HG02943 (cell line): ENCODE results near the gene GALNS.

Source experiments
- ATAC-seq: cut with Tn5 transposase; IDR thresholded peaks from one replicate; pipeline ENCODE4 v1.9.1; 2021; ENCODE audit warnings: mild to moderate bottlenecking, low read depth, moderate library complexity; ENCODE audit not compliant: unreplicated experiment

GALNS gene

DNA sequence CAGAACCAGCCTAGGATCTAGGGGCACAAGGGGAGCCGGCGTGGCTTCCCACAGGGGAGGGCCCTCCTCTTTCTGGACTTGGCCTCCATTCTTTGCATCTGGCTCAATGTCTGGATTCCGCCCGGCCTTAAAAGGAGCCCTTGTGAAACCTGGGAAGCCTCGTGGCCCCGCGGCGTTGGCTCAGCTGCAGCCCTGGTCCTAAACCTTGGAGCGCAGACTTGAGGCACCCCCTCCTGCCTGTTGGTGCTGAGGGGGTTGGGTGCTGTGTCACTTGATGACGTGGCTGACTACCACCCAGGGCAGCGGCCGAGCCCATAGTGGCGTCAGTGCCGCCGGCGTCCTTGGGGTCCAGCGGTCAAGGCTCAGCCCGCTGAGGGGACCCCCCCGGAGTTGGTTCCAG, 4.6 kb upstream of the GALNS start:
- no peak for ATAC-seq

DNA sequence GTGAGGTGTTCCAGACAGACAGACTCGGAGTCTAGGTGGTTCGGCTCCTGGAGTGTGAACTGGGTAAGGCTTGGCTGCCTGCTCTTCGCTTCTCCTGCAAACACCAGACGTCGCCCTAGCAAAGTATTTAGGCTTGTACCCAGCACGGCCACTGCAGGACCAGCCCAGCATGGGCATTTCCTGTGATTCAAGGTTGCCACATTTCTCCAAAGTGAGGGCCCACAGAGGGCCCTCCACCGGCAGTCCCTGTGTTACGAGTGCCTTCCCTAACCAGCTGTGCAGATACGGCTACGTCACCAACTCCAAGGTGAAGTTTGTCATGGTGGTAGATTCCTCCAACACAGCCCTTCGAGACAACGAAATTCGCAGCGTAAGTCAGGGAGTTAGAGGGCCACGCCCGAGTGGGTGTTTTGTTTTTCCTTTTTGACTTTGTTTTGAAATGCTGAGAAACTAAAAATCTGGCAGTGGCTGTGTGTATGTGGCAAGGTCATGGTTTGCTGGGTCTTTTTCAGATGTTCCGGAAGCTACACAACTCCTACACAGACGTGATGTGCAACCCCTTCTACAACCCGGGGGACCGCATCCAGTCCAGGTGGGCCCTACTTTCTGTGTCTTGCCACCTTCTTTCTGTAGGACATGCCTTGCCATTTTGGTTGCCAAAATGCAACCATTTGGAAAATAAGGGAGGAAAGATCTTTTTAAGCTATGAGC, 2.8 kb upstream of the GALNS start:
- ATAC-seq = no peak

DNA sequence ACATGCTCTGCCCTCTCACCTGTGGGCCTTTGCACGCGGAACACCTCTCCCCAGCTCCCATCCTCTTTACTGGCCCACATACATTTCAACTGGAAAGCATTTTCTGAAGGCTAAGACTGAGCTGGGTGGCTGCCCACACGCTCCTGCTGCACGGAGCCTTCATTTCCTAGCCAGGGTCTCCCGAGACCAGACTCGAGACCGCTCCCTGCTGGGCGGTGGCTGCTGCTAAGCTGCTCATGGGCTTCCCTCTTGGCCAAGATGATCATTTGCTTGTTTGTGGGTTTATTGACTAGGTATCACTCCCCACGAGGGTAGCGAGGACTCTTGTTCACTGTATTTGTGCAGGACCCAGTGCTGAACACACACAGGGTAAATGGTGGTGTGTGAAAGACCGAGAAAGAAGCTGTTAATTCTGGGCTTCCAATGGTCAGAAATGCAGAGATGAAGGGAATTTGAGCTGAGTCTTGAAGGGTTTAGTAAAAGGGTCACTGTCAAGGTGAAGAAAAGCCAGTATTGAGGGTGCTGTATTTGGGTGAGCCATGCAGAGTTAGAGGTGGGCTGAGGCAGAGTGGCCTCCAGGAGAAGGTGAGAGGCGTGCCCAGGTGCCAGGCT, 1.1 kb upstream of the GALNS start:
- ATAC-seq = peak; percentile 37

DNA sequence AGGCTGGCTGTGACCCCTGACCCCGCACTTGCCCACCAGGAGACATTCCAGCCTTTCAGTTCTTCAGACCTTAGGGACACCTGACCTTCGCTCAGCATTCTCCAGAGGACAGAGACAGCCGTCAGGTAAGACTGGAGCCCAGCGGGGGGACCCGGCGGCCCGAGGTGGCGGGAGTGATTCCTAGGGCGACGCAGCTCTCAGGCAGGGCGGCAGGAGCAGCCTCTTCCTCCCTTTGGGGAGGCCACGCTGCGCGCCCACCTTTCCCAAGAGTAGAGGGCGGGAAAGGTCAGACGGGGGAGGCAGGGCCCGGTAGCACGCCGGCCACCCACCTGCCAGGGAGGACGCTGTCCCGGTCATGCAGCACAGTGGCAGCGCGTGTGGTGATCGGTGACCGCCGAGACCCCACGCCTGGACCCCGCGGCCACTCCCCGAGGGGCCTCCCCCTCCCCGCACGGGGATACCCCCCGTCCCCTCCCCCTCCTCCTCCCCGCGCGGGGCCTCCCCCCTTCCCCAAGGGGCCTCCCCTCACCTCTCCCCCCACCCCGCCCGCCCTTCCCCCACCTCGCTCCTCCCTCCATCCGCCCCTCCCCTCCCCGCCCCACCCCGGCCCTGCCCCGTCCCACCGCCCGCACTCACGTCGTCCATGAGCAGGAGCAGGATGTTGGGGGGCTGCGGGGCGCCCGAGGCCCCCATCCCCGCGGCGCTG, 472 bp downstream of the GALNS start:
- no peak for ATAC-seq

DNA sequence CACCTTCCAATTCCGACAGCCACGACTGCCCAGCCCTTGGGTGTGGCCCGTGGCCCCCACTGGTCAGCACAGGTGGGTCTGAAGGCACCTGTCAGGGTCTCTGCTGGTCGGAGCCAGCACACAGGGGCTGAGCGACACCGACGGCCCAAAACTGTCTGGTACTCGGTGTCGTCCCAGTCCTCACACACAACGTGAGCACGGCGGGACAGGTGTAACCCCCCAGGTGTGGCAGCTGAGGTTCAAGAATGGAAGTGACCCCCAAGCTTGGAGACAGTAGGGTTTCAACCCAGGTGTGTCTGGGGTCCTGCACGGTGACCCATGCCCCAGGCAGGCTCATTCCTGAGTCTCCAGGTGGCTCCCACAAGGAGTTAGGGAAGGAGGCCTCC, 1.0 kb downstream of the GALNS start:
- ATAC-seq = no peak

DNA sequence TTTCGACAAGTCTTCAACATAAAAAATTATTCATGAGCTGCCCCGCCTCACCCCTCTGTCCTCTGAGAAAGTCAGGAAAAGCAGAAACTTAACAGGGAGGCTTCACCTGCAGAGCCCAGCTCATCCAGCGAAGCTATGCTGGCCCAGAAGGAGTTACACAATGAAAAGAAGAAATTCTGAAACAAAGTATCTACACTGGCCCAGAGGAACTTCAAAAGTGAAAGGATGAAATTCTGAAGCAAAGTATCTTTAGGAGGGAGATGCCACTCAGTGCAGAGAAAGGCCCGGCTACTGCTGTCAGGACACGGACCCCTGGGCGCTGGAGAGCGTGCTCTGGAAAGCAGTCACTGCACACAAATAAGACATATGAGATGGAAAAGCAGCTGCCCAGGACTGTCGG, 1.6 kb downstream of the GALNS start:
- ATAC-seq = no peak

DNA sequence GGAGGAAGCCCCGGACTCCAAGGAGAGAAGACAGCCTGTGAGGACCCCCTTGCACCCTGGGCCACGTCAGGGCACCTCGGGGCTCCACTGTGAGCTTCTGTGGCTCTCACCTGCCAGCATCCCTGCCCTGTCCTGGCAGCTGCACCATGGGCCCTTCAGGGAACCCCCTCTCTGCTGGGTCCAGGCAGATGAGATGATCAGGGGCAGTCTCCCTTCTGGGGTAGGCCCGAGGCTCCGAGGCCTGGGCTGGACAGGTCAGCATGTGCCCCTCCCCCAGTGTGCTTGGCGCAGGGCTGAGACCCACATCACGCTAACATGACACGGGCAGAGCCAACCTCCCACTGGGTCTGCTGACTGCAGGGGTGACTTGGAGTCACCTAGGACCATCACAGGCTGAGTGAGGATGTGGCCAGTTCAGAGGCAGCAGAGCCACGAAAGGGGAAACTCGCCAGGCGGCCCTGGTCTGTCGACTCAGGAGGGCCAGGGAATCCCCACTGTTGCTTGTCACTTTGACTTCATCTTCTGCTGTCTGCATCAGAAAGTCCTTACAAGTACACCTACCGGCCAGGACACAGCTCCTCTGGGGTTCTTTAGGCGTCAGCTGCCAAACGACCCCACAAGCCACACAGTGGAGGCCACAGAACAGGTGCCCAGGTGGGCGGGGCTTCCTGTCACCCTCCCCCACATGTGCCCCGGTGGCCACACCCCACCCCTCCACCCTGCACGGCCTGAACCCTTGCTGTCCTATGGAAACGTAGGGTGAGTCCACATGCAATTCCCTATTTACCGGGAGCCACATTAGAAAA, 2.2 kb downstream of the GALNS start:
- no peak for ATAC-seq

DNA sequence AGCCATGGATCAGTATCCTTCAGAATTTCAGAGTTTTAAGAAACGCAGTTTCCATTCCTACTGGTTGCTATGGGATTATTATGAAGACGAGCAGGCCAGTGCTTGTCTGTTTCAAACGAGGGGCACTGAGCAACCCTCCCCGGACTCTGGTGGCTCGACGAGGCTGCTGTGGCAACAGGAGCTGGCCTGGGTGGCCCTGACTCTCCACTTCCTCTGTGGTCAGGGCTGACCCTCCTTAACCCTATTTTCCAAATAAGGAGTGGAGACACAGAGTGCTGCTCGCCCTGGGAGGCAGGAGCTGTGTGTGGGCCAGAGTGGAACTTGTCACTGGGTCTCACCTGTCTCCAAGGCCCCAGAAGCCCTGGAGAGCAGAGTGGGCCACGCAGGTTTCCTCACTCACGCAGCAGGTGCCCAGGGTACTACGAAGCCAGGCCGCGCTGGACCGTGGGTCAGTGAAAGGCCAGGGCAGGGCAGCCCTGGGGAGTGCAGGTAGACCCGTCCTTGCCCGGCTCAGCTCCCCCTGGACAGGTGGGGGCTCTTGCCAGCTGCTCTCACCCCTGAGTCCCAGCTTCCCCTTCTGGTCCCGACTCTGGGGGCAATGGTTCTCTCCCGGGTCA, 3.3 kb downstream of the GALNS start:
- no peak for ATAC-seq

DNA sequence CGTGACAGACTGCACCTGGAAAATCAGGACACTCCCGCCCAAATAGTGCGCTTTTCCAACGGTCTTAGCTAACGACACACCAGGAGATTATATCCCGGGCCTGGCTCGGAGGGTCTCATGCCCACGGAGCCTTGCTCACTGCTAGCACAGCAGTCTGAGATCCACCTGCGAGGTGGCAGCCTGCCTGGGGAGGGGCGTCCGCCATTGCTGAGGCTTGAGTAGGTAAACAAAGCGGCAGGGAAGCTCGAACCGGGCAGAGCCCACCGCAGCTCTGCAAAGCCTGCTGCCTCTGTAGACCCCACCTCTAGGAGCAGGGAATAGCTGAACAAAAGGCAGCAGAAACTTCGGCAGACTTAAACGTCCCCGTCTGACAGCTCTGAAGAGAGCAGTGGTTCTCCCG, 5.1 kb downstream of the GALNS start:
- ATAC-seq = no peak

DNA sequence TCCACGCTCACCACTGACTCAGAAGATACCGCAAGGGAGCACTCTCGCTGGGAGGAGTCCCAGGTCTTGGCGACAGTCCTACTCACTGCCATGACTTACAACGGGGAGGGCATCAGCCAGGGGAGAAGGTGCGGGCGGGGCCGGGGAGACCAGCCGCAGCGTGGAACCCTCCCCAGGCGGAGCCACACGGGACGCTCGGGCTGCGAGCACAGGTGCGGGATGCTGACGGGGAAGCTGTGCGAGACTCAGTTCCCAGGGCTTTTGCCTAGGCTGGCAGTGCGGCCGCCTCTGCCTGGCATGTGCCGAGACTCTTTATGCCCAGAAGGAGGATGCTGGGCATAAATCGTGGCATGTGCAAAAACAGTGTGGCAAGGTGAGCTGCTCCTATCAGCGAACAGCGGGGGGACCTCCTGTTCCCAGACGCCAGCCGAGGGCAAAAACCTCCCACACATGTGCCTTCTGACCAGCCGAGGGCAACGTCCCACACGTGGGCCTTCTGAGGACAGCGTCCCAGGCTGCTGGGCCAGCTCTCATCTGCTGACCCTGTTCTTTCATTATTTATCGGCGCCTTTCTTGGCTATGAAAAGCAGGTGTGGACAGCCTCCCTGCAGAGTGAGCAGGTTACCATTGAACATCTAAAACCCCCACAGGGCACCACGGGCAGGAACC, 6.1 kb downstream of the GALNS start:
- ATAC-seq = no peak

DNA sequence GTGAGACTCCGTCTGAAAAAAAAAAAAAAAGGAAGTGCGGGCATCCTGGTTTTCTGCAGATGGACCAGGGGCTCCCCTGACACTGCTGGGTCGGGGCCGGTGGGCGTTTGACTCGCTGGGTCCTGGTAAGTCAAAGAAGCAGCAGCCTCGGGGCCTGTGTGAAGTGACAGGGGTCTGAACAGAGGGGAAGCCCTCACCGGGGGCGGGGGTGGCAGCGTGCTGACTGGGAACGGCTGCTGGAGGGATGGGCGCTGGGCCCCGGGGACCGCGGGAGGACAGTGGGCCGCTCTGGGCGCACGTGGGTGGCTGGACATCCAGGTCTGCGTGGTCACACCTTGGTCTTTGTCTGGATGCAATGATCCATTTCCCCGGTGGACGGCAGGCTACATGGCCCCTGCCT, 8.2 kb downstream of the GALNS start:
- no peak for ATAC-seq

DNA sequence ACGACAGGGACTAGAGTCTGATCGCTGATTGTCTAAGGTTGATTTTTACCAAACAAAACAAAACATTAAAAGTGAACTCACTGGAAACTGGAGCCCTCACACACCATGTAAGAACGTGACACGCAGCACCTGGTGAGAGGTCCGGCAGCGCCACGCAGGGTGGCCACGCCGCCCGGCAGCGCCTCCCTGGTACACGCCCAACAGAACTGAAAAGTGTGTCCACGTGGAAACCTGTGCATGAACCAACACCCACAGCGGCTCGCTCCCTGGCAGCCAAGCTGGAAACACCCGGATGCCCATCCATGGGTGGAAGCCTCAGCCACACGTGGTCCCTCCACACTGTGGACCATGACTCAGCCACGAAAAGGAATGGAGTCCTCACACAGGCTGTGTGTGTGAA, 9.1 kb downstream of the GALNS start:
- ATAC-seq = no peak

DNA sequence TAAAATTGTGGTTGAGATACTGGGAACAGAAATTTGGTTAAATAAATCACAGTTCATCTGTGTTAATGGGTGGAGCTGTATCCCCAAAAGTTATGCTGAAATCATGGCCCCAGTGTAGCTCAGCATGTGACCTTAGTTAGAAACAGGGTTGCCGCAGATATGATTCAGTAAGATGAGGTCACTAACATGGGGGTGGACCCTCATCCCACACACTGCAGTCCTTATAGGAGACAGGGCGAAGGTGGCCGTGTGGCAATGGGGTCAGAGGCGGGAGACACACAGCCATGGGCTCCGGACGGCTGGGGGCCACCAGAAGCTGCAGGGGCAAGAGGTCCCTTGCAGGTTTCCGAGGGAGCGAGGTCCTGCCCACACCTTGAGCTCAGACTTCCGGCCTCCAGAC, 10.7 kb downstream of the GALNS start:
- ATAC-seq = no peak

DNA sequence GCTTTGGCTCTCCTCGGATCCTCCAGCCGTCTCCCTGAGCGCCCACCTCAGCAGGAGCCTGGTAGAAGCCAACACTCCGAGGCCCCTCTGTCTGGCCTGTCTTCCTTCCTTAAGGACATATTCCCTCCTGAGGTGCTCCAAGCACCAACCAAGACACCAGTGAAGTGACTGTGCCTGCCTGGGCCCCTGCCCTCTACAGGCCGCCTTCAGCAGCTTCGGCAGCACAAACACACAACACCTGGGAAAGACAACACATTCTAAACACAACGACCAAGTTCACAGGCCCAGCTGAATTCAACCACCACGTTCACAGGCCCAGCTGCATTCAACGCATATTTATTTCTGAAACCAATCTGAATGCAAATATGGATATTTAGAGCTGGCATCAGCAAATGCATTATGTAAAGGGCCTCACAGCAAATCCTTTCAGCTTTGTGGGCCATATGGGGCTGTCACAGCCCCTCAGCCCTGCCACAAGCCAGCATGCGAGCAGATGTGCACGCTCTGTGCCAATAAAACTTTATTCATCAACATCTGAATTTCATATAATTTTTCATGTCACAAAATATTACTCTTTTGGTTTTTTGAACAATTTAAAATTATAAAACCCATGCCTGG, 12.2 kb downstream of the GALNS start:
- no peak for ATAC-seq

DNA sequence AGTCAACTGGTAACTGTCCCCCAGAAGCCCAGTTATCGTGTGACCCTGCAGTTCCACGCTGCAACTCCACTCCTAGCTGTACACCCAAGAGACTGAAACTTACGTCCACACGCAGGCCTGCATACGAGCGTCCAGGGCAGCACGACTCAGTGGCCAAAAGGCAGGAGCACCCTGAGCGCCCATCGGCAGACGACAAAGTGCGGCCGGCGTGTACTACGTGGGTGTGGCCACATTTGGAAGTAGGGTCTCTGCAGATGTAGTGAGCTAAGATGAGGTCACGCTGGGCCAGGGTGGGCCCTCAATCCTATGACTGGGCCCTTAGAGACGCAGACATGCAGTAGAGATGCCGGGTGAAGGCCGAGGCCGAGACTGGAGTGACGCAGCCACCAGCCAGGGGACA, 13.5 kb downstream of the GALNS start:
- no peak for ATAC-seq

DNA sequence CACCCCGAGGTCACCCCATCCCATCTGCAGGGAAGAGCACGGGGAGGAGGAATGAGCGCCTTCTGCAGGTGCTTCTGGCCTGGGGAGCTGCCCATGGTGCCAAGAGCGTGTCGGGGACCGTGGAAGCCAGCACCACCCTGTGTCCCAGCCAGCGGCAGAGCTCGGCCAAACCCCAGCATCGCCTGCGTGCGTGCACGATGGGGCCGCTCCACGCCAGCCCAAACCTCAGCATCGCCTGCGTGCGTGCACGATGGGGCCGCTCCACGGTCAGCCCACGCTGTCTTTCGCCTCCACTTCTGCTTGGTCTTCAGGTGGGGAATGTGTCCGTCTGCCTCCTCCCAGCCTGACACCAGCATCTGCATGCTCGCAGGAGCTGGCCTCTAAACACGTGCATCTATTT, 13.9 kb downstream of the GALNS start:
- no peak for ATAC-seq

DNA sequence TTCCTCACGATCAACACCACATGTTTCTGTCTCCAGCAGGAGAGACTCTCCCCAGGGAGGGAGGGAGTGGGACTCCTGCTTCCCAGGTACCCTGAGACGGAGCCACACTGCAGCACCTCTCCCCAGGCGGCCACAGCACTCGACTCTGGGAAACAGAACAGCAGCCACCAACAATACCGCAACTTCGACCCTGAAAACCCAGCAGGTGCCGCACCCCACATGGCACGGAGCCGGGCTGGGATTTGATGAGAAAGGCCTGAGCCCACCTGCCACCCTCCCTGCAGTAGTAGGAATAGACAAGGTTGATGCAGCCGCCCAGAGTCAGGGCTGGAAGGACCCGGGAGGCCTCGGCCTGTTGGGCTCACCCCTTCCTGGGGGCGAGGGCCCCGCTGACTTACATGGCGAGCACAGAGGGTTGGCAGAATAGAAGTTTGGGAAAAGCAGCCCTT, 14.4 kb downstream of the GALNS start:
- ATAC-seq = no peak

DNA sequence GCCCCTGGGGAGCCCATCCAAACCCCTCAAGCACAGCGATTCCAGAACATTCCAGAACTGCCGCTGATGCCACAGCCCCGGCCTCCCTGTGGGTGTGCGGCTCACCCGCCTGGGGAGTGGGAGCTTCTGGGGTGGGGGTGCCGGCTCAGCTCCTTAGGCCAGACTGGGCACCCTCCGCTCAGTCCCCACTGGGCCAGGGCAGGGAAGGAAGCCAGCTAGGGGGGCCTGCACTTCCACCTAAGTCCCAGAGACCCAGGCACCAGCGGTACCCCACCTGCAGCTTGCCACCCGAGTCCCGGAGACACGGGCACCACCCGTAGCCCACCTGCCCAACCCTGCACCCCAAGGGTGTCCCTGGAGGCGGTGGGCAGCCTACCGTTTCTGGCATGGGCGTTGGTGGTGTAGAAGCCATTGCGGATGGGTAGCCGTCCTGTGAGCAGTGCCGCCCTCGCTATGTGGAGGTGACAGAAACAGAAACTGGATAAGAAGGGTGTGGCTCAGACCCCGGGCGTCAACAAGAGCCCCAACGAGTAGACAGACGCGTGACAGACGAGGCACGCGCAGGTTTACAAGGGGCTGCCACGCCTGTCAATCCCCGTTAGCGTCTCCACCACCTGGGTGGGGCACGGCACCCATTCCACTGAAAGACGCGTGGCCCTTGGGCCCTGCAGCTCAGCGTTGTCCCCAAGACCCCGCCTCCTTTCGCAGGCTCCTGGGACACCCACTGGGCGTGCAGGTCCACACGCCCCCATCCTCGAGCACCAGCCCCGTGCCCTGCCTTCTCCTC, 15.0 kb downstream of the GALNS start:
- ATAC-seq = no peak
